ENCODE results near the gene BEAN1.

- TF ChIP-seq JUND (IDR thresholded peaks at IDR 0.05; ENCODE audit: borderline replicate concordance, low read depth, low read length) = no peak
- no peak for TF ChIP-seq JUND (tag; IDR thresholded peaks at IDR 0.05; ENCODE audit: borderline replicate concordance, low read depth, low read length)
- TF ChIP-seq TCF7L2 (IDR thresholded peaks at IDR 0.05; ENCODE audit: low read depth, low read length) = no peak
- TF ChIP-seq CTCF (IDR thresholded peaks at IDR 0.05 in 2 of 3, conservative IDR thresholded peaks at IDR 0.05 in 1 of 3; ENCODE audit: insufficient read depth in 2 of 3, low read depth in 1 of 3, low read length in 3 of 3) = no peak
- no peak for TF ChIP-seq RBFOX2 (IDR thresholded peaks at IDR 0.05; ENCODE audit: low read depth, low read length)
- no peak for TF ChIP-seq MEIS2 (IDR thresholded peaks at IDR 0.05; ENCODE audit: partially characterized antibody)
- no peak for TF ChIP-seq CHAMP1 (IDR thresholded peaks at IDR 0.05)
- TF ChIP-seq KAT7 (CRISPR knock-in tag; IDR thresholded peaks at IDR 0.05; ENCODE audit: borderline replicate concordance) = no peak
- no peak for TF ChIP-seq SAP30 (IDR thresholded peaks at IDR 0.05; ENCODE audit: borderline replicate concordance, insufficient read depth, low read depth, low read length, poor library complexity, severe bottlenecking)
- no peak for TF ChIP-seq MAFG (tag; conservative IDR thresholded peaks at IDR 0.05)
- TF ChIP-seq MTA2 (IDR thresholded peaks at IDR 0.05; ENCODE audit: low read depth) = no peak
- TF ChIP-seq ZNF384 (IDR thresholded peaks at IDR 0.05; ENCODE audit: low read depth, low read length) = no peak
- TF ChIP-seq, protein P1, sequence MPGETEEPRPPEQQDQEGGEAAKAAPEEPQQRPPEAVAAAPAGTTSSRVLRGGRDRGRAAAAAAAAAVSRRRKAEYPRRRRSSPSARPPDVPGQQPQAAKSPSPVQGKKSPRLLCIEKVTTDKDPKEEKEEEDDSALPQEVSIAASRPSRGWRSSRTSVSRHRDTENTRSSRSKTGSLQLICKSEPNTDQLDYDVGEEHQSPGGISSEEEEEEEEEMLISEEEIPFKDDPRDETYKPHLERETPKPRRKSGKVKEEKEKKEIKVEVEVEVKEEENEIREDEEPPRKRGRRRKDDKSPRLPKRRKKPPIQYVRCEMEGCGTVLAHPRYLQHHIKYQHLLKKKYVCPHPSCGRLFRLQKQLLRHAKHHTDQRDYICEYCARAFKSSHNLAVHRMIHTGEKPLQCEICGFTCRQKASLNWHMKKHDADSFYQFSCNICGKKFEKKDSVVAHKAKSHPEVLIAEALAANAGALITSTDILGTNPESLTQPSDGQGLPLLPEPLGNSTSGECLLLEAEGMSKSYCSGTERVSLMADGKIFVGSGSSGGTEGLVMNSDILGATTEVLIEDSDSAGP (CRISPR knock-in tag; IDR thresholded peaks at IDR 0.05) = no peak
Observed at GRCh38 chr16:66440271-66440802, 13.2 kb downstream of the BEAN1 start.

Data from K562 (cell line).